ENCODE measurements around the gene SMYD4.

SMYD4 gene

GRCh38 chr17:1732241-1732832 lies 97.4 kb downstream of the SMYD4 start:
- no peak for DNase-seq (ENCODE audit: low read depth in 4 of 4, low spot score in 1 of 4)

- no peak for DNase-seq (ENCODE audit: low read depth in 4 of 4, low spot score in 1 of 4)
Measured at GRCh38 chr17:1731194-1731506, 98.6 kb downstream of the SMYD4 start.

GRCh38 chr17:1730326-1731193 lies 99.1 kb downstream of the SMYD4 start:
- DNase-seq (ENCODE audit: low read depth in 4 of 4, low spot score in 1 of 4) = no peak

GRCh38 chr17:1729966-1730325 lies 99.8 kb downstream of the SMYD4 start:
- no peak for DNase-seq (ENCODE audit: low read depth in 4 of 4, low spot score in 1 of 4)

All from stimulated activated CD4-positive, alpha-beta T cell treated with anti-CD3 and anti-CD28 coated beads, Interleukin-1b, Interleukin-23, amount 100 ng/mL, for 24 hours (primary cell).